ENCODE data around the gene C1orf21. TPM values are rescaled to one million over a fixed set of nuclear protein-coding genes. Genes with fewer than 3 reads are reported as not detected.

C1orf21 gene
- polyA plus RNA-seq, 1 donor (not counting 4 experiments of a cell fraction or from before 2014, with no cell fraction given) = 44.3 TPM

GRCh38 chr1:184534690-184535089 lies 147.9 kb downstream of the C1orf21 start:
- FAIRE-seq = no peak
- no peaks in the 10 kb centered on the region for H4K20me1 ChIP-seq (ENCODE audit: control insufficient read depth, extremely low read depth, insufficient read depth, low read length)
- H3K27me3 ChIP-seq (ENCODE audit: control insufficient read depth, extremely low read depth, insufficient read depth, low read length) = no peaks in the 10 kb centered on the region
- H3K4me1 ChIP-seq (ENCODE audit: control insufficient read depth, extremely low read depth, insufficient read depth, low read length) = peaks cover 5% of the 10 kb centered on the region
- DNase-seq (ENCODE audit: low read depth, low spot score) = no peak
- H3K27ac ChIP-seq (ENCODE audit: control insufficient read depth, insufficient read depth, low read length) = no peak overlapping the region
- no peak for TF ChIP-seq EZH2 (IDR thresholded peaks at IDR 0.05; ENCODE audit: low read length)
- no peak for TF ChIP-seq CTCF (optimal IDR thresholded peaks at IDR 0.05 in 1 of 3, IDR thresholded peaks at IDR 0.05 in 1 of 3, conservative IDR thresholded peaks at IDR 0.05 in 1 of 3; ENCODE audit: extremely low read depth in 1 of 3, insufficient read depth in 2 of 3, low read length in 3 of 3)
- dilution Hi-C loops (cut with MboI; ENCODE audit: extremely low pct_ligation_motif_present, low sequenced_read_pairs) = no loop called here
- H3K4me2 ChIP-seq (ENCODE audit: control insufficient read depth, extremely low read depth, insufficient read depth, low read depth, low read length) = no peak overlapping the region
- no peaks in the 10 kb centered on the region for H3K9me1 ChIP-seq (ENCODE audit: control insufficient read depth, extremely low read depth, insufficient read depth, low read length)
- no peak overlapping the region for H3K9ac ChIP-seq (ENCODE audit: control insufficient read depth, extremely low read depth, insufficient read depth, low read length)
- no peak overlapping the region for H2AFZ ChIP-seq (ENCODE audit: control insufficient read depth, low read length)
- H3K9me3 ChIP-seq (ENCODE audit: control insufficient read depth, low read depth, low read length) = no peaks in the 10 kb centered on the region
- H3K79me2 ChIP-seq (ENCODE audit: control insufficient read depth, insufficient read depth, low read length) = no peaks in the 10 kb centered on the region
- peaks cover 2 to 4% of the 10 kb centered on the region in 2 experiments for H3K36me3 ChIP-seq (ENCODE audit: control insufficient read depth in 2 of 2, extremely low read depth in 1 of 2, insufficient read depth in 2 of 2, low read length in 2 of 2)
- no peak overlapping the region for H3K4me3 ChIP-seq (ENCODE audit: control insufficient read depth in 2 of 3, extremely low read depth in 1 of 3, insufficient read depth in 2 of 3, low read depth in 1 of 3, low read length in 3 of 3)

GRCh38 chr1:184535191-184535970 lies 148.6 kb downstream of the C1orf21 start:
- dilution Hi-C loops (cut with MboI; ENCODE audit: extremely low pct_ligation_motif_present, low sequenced_read_pairs) = no loop called here
- Histone ChIP-seq H3K79me2 (ENCODE audit: control insufficient read depth, insufficient read depth, low read length) (no peaks in the 10 kb centered on the region), H3K4me3 (ENCODE audit: control insufficient read depth in 2 of 3, extremely low read depth in 1 of 3, insufficient read depth in 2 of 3, low read depth in 1 of 3, low read length in 3 of 3) (no peak overlapping the region), H3K9me3 (ENCODE audit: control insufficient read depth, low read depth, low read length) (no peaks in the 10 kb centered on the region), H4K20me1 (ENCODE audit: control insufficient read depth, extremely low read depth, insufficient read depth, low read length) (no peaks in the 10 kb centered on the region), H2AFZ (ENCODE audit: control insufficient read depth, low read length) (no peak overlapping the region), H3K27me3 (ENCODE audit: control insufficient read depth, extremely low read depth, insufficient read depth, low read length) (no peaks in the 10 kb centered on the region), H3K36me3 (ENCODE audit: control insufficient read depth in 2 of 2, extremely low read depth in 1 of 2, insufficient read depth in 2 of 2, low read length in 2 of 2) (peaks cover 2 to 4% of the 10 kb centered on the region in 2 experiments), H3K9me1 (ENCODE audit: control insufficient read depth, extremely low read depth, insufficient read depth, low read length) (no peaks in the 10 kb centered on the region), H3K9ac (ENCODE audit: control insufficient read depth, extremely low read depth, insufficient read depth, low read length) (no peak overlapping the region), H3K27ac (ENCODE audit: control insufficient read depth, insufficient read depth, low read length) (no peak overlapping the region), H3K4me2 (ENCODE audit: control insufficient read depth, extremely low read depth, insufficient read depth, low read depth, low read length) (no peak overlapping the region), H3K4me1 (ENCODE audit: control insufficient read depth, extremely low read depth, insufficient read depth, low read length) (peaks cover 5% of the 10 kb centered on the region)
- no peak for DNase-seq (ENCODE audit: low read depth, low spot score)
- TF ChIP-seq CTCF (optimal IDR thresholded peaks at IDR 0.05 in 1 of 3, IDR thresholded peaks at IDR 0.05 in 1 of 3, conservative IDR thresholded peaks at IDR 0.05 in 1 of 3; ENCODE audit: extremely low read depth in 1 of 3, insufficient read depth in 2 of 3, low read length in 3 of 3) = no peak
- no peak for TF ChIP-seq EZH2 (IDR thresholded peaks at IDR 0.05; ENCODE audit: low read length)
- FAIRE-seq = peak; percentile 43
